ENCODE data around the gene PHEX.

PHEX gene

GRCh38 chrX:22109442-22109841 is 77.3 kb downstream of the PHEX start:
- DNase-seq (ENCODE audit: low spot score), result no peak

- DNase-seq (ENCODE audit: low spot score), result no peak
These were observed 78.8 kb downstream of the PHEX start for GRCh38 chrX:22110729-22111494.

DNA sequence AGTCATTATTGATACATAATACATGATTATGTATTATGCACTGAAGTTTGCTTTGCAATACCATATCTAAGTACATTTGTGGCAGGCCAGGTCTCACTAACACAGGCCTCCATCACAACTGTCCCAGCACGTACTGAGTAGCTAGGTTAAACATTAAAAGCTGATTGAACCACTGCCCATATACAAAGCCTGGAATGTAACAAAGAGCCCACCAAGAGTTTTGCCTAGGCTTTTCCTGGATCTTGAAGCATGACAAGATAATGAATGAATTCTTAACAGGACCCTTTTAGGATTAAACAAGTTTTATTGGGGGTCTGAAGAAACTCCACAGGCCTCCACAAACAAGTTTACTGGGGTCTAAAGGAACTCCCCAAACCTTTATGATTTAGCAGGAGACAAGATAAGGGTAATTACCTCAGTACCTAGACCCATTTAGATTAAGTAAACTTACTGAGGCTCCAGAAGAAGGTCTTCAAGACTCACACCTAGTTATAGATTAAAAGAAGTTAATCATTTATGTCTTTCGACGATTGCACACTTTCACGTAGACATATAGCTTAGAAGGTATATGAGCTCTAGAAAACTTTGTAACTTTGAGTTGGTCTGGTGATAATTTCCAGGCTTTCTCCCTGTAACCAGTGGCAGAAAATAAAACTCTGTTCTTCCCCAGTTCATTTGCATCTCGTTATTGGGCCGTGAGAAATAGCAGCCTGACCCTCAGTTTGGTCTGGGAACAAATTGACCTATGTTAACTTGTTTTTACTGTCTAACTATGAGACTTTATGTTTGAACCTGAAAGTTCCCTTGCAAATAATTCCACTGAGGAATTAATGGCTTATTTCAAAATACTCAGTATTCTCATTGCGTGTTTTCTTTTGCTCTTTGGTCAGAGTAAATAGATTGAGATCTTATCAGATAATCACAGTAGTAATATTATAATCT is 84.8 kb downstream of the PHEX start:
- DNase-seq (ENCODE audit: low spot score), result no peak

DNA sequence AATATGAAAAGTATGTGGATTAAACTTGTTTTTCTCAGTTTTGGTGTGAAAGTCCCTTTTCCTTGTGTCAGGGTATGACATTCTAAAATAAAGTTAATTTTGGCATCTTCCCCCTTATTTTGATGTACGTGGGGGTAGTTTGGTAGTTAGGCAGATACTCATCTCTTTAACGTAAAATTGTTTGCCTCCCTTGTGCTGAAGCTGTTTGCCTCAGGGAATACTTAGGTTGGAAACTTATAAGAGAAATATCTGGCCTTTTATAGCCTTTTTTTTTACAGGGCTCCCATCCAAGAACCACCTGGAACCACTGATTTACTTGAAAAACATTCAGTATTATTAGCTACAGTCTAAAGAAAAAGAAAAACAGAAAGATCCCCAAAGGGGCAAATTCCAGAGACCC is 85.5 kb downstream of the PHEX start:
- no peak for DNase-seq (ENCODE audit: low spot score)

GRCh38 chrX:22118161-22118830 is 86.2 kb downstream of the PHEX start:
- no peak for DNase-seq (ENCODE audit: low spot score)

DNA sequence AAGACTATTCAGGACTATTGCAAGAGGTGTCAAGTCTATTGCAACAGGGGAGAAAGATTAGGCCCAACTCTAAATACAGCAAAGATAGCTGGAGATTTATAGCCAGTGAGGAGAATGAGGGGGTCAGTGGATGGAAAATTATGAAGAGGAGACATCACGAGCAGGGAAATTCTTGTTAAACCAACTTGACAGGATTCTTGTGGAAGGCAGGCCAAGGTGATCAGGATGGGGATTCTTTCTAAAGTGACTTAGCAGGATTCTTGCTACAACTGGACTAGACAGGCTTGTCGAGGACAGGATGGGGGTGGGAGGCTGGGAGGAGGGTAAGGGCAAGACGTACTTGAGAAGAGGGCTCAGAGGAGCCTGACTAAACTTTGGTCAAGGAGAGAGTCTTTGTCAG is 89.0 kb downstream of the PHEX start:
- DNase-seq (ENCODE audit: low spot score), result no peak

GRCh38 chrX:22122510-22122909 is 90.4 kb downstream of the PHEX start:
- DNase-seq (ENCODE audit: low spot score), result no peak

DNA sequence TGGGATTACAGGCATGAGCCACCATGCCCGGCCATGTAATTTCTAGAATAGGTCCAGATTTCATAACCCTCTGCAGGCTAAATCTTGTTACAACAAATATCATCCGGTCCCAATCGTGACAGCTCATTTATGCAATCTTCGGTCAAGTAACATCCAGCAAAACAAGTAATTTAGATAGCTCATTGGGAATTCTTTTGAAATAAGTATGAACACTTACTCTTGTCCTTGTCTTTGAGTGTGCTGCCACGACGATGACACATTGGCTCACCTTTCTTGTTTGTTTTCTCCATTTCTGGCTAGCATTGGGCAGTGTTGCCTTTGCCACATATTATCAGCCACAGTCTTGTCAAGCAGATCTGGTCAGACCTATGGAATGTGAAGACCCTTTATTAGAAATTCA is 92.0 kb downstream of the PHEX start:
- no peak for DNase-seq (ENCODE audit: low spot score)

- no peak for DNase-seq (ENCODE audit: low spot score)
These were observed 93.4 kb downstream of the PHEX start for GRCh38 chrX:22125481-22125880.

DNA sequence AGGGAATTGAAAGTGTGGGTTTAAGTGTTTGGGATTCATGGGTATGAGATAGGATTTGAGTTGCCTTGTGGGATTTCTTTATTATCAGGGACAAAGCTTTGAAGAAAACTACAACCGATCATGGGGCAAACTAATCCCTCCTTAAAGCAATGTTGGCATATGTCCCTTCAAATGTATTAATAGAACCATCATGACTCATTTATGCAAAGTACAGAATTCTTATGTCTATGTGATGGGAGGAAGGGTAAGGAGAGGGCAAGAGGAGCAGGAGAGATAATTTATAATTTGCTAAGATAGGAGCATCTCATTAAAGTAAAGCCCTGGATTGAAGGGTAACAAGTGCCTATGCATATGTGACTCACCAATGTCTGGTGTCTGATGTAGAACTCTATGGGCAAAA is 94.2 kb downstream of the PHEX start:
- DNase-seq (ENCODE audit: low spot score), result no peak

DNA sequence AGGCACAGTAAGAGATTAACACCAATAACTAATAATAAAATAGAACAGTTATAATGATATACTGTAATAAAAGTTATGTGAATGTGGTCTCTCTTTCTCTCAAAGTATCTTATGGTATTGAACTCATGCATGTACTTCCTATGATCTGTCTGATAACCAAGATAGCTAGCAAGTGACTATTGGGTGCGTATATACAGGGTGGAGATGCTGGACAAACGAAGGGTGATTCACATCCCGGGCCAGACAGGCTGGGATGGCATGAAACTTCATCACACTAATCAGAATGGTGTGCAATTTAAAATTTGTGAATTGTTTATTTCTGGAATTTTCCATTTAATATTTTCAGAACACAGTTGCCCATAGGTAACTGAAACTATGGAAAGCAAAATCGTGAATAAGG is 96.8 kb downstream of the PHEX start:
- DNase-seq (ENCODE audit: low spot score), result no peak

DNA sequence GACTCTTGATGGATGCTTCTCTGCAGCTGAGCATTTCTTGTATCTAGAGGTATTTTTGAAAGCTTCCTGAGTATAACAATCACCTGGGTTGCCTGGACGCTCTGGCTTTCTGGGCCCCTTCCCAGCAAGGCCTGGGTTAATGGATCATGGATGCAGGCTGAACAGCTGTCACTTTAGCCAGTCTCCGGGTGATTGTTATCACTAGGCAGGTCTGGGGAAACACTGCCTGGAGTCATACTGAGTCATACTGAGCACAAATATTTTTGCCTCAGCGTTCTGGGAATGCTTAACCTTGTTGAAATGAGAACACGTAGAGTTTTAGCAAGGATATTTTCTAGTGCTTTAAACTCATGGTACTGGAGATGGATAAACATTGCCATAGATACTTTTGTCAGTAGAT is 102.6 kb downstream of the PHEX start:
- DNase-seq (ENCODE audit: low spot score), result no peak

GRCh38 chrX:22135171-22135711 is 103.1 kb downstream of the PHEX start:
- no peak for DNase-seq (ENCODE audit: low spot score)

- DNase-seq (ENCODE audit: low spot score), result peak; percentile 11
These were observed 104.0 kb downstream of the PHEX start for GRCh38 chrX:22135994-22136684.

DNA sequence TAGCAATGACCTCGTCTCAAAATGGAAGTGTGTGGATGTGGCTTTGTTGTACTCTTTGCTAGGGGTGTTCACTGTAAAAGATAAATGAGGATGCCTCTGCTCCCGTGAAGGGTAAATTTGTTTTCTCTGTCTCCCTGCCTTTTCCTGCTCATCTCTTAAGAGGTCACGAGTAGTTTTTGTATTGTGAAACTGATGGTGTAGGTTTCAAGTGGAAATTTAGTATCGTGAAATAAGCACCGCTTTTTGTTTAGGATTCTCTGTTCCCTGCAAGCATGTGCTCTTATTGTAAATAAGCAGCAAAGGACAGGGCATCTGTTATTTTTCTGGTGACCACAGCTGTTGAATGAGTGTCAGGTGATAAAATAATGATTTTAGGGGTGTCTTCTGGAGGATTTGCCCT is 104.6 kb downstream of the PHEX start:
- no peak for DNase-seq (ENCODE audit: low spot score)

- no peak for DNase-seq (ENCODE audit: low spot score)
These were observed 107.7 kb downstream of the PHEX start for GRCh38 chrX:22139822-22140221.

DNA sequence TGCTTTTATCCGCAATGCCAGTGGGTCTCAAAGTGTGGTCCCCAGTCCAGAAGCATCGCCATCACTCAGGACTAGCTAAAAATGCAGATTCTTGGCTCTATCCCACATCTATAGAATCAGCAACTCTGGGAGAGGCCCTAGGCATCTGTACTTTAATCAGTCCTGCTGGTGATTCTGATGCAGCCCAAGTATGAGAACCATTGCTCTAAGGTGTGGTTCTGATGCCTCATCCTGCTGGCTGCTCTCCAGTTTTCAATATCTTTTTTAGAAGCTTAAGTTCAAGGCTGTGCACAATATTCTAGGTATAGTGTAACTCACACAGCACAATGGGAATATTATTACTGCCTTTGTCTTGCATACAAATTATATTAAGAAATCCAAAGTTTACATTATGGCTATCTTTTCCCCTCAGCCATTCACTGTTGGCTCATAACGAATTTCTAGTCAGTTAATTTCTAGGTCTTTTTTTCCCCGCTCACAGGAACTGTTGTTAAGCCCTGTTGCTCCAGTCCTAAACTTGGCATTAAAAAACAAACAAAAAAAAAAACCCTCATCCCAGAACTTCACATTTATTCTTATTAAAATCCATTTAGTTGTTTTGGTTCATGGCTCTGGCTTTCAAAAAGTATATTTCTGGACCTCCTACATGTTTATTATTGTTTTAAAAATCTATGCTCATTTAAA is 109.1 kb downstream of the PHEX start:
- no peak for DNase-seq (ENCODE audit: low spot score)

- no peak for DNase-seq (ENCODE audit: low spot score)
These were observed 115.1 kb downstream of the PHEX start for GRCh38 chrX:22147214-22147613.

- DNase-seq (ENCODE audit: low spot score), result no peak
These were observed 115.8 kb downstream of the PHEX start for GRCh38 chrX:22147942-22148341.

- DNase-seq (ENCODE audit: low spot score), result no peak
These were observed 116.4 kb downstream of the PHEX start for GRCh38 chrX:22148565-22148964.

DNA sequence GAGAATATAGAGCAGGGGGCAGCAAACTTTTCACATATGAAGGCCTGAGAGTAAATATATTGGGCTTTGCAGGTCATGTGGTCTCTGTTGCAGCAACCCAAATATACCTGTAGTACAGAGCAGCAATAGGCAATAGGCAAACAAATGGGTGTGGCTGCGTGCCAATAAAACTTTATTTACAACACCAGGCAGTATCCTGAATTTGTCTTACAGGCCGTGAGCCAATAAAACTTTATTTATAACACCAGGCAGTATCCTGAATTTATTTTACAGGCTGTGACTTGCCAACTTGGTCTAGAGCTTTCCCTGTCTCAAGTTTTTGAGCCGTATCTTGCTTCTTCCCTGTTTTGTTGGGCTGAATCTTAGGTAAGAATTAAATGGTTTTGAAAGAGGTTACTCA is 118.2 kb downstream of the PHEX start:
- DNase-seq (ENCODE audit: low spot score), result no peak

Data from germinal center (tissue), 1 donor.